Ovary (tissue), 9 donors: ENCODE data around the gene DISC1. TPM values are rescaled to one million over a fixed set of nuclear protein-coding genes. Genes with fewer than 3 reads are reported as not detected.
A peak's percentile ranks its signal among the peaks of the same experiment; 100 is the strongest.

Experiments used
- DNase-seq, 5 donors: peaks; one replicate each; pipeline ENCODE4 v3.0.0-alpha.2; 2019 to 2020
- H3K27ac ChIP-seq, 2 donors: fragments of 200-600 bp; one replicate each; pipeline versions ENCODE4 v1.5.1 to v1.8.0; 2019 to 2022
- H3K27me3 ChIP-seq: fragments of 200-600 bp; one replicate; pipeline ENCODE4 v1.8.0; 2022
- H3K36me3 ChIP-seq: fragments of 200-600 bp; sonication (generic); one replicate; pipeline ENCODE4 v1.5.1; 2019
- H3K4me1 ChIP-seq: one replicate; pipeline ENCODE4 v1.8.1; 2013; ENCODE audit warnings: mild to moderate bottlenecking, moderate library complexity; ENCODE audit not compliant: insufficient read depth
- H3K4me3 ChIP-seq: fragments of 200-600 bp; sonication (generic); one replicate; pipeline ENCODE4 v1.5.1; 2017
- H3K9me3 ChIP-seq, 2 donors: fragments of 200-600 bp in 1 of 2; sonication (generic) in 1 of 2; one replicate each; pipeline versions ENCODE4 v1.5.1 to v1.8.1; 2013 to 2019; ENCODE audit warnings: mild to moderate bottlenecking in 1 of 2, moderate library complexity in 1 of 2
- EP300 ChIP-seq: sonication (generic); formaldehyde crosslinking; IDR thresholded peaks from one replicate; pipeline ENCODE4 v1.6.1; 2017; ENCODE audit warnings: antibody characterized with exemption
- POLR2A ChIP-seq: fragments of 450-650 bp; IDR thresholded peaks from one replicate; pipeline ENCODE4 v1.6.1; 2017; ENCODE audit warnings: antibody characterized with exemption, mild to moderate bottlenecking, moderate library complexity
- WGBS, 3 donors: extraction: QIAGEN DNeasy Blood & Tissue Kit in 1 of 3; methylation state at CpG; one replicate each; pipeline versions ENCODE4 v1.1.5 to v1.1.7; 2013 to 2017; 5-methylcytosine and 5-hydroxymethylcytosine counted together
- intact Hi-C, 4 donors: fragments of 100-400 bp; cut with DNase I; formaldehyde crosslinking; loops; one replicate each; pipeline versions ENCODE4 v1.11.0 to v1.15.1; 2022 to 2023
- polyA plus RNA-seq, 2 donors: library from polyadenylated mRNA; stranded (reverse); fragments of 200-250 nt in 1 of 2; fragments of 350-450 nt in 1 of 2; fragmentation: Illumina TruSeq in 1 of 2; extraction: RNeasy Lipid Tissue Mini Kit (QIAGEN cat#74804) in 1 of 2; gene quantifications; one replicate each; pipeline ENCODE4 v1.2.3, GENCODE V29; 2013 to 2014
- total RNA-seq, 7 donors: library from RNA; depleted of rRNA in 2 of 7; stranded (reverse); fragments of >200 nt in 2 of 7; fragmentation: NEBNext Ultra II Directional in 3 of 7; extraction: Animal tissue kit (Norgen Biotek cat#: 25700) in 3 of 7; gene quantifications; one replicate each; pipeline versions ENCODE4 v1.1.0 to v1.2.4, GENCODE V29; 2016 to 2023
- TF ChIP-seq, protein P1 (sequence below), 3 donors: fragments of 450-650 bp in 2 of 3; fragments of 200-600 bp in 1 of 3; IDR thresholded peaks; one replicate each; pipeline versions ENCODE4 v1.5.1 to v1.8.0; 2016 to 2022; ENCODE audit warnings: antibody characterized with exemption in 3 of 3, mild to moderate bottlenecking in 1 of 3
- donor health status: DM: no; HTN: no; CAD: no; lungs with moderate emphysema.
- donor health status: DM: no; HTN: no; CAD: no.
- donor health status: Bipolar disorder and iron deficiency.
- donor health status: DM: yes; HTN: yes; CAD: no.
- donor health status: DM: no; HTN: no; CAD: no.
- donor health status: DM: yes; HTN: yes; CAD: no.

Gene DISC1
- total and polyA plus RNA-seq, 9 donors: 3.0 to 24.3 (median 13.0) TPM

DNA sequence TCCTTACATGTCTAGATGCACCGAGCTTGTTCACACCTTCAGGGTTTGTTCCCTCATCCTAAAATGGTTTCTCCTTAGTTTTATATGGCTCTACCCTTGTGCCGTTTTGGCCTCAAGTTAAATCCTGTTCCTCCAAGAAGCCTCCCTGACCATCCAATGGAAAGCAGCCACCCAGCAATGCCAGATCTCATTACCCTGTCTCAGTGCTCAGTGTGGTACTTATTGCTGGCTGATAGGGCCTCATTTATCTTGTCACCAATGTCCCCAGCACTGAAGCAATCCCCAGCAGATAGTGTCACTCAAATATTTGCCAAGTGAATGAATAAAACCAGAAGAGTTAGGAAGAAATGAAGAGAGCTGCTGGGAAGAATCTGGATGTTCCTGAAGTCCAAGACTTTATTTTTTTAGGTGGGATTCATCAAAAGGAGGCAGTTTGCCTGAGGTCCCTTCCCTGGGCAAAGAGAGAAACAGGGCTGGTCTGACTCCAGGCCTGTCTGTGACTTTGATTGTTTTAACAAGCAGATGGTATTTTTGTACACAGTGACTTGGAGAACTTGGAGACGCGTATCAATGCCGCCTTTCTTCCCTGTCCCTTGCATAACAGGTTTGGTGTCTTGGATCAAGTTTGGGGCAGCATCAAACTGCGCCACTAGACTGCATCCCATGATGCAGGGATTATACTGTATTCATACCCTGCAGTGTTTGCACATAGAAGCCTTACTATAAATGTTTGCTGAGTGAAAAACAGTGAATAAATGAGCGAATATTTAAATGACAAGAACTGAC is 221.2 kb downstream of the DISC1 start:
- TF ChIP-seq EP300 (no peak), POLR2A (no peak)
- TF ChIP-seq, protein P1, sequence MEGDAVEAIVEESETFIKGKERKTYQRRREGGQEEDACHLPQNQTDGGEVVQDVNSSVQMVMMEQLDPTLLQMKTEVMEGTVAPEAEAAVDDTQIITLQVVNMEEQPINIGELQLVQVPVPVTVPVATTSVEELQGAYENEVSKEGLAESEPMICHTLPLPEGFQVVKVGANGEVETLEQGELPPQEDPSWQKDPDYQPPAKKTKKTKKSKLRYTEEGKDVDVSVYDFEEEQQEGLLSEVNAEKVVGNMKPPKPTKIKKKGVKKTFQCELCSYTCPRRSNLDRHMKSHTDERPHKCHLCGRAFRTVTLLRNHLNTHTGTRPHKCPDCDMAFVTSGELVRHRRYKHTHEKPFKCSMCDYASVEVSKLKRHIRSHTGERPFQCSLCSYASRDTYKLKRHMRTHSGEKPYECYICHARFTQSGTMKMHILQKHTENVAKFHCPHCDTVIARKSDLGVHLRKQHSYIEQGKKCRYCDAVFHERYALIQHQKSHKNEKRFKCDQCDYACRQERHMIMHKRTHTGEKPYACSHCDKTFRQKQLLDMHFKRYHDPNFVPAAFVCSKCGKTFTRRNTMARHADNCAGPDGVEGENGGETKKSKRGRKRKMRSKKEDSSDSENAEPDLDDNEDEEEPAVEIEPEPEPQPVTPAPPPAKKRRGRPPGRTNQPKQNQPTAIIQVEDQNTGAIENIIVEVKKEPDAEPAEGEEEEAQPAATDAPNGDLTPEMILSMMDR (IDR thresholded peaks at IDR 0.05): no peak
- intact Hi-C loops: no loop called here
- 96 to 98% (median 96%) methylated on average over 7 of the region's 7 CpGs for WGBS, 3 donors
- no peaks in the 10 kb centered on the region for H3K27me3 ChIP-seq
- DNase-seq: no peak
- no peak overlapping the region for H3K4me3 ChIP-seq
- peaks cover 7% of the 10 kb centered on the region for H3K4me1 ChIP-seq
- H3K9me3 ChIP-seq: no peaks in the 10 kb centered on the region
- H3K36me3 ChIP-seq: no peaks in the 10 kb centered on the region
- H3K27ac ChIP-seq: no peak overlapping the region

- 91 to 96% (median 94%) methylated on average over 5 of the region's 5 CpGs for WGBS, 3 donors
- peaks cover 14% of the 10 kb centered on the region for H3K4me1 ChIP-seq
- intact Hi-C loops: no loop called here
- no peak for TF ChIP-seq EP300
- TF ChIP-seq POLR2A: no peak
- TF ChIP-seq, protein P1 (IDR thresholded peaks at IDR 0.05): no peak
- peak overlapping the region in 1 of 2 donors; percentile 22 for H3K27ac ChIP-seq
- no peak for DNase-seq
- H3K9me3 ChIP-seq: no peaks in the 10 kb centered on the region
- no peak overlapping the region for H3K4me3 ChIP-seq
- no peaks in the 10 kb centered on the region for H3K36me3 ChIP-seq
- H3K27me3 ChIP-seq: no peaks in the 10 kb centered on the region
Measured at GRCh38 chr1:231849981-231850380, 223.4 kb downstream of the DISC1 start.

DNA sequence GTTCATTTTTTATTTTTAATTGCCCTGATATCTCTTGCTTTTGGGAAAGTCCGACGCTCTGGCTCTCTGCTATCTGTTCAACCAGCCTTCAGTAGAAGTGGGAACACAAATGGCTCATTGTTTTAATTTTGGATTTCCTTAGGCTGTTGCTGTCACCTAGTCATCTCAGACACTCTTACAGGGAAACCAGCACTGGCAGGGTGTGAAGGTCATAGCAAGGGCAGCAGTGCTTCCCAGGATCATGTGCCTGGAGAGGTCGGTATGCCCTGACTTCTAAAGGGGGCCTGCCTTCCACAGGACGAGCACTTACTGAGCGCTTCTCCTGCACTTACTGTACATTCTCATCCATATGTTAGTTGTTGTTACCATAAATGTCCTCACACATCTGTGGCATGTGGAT is 224.2 kb downstream of the DISC1 start:
- 55 to 82% (median 66%) methylated on average over 5 of the region's 5 CpGs for WGBS, 3 donors
- Histone ChIP-seq H3K4me1 (peaks cover 12% of the 10 kb centered on the region), H3K27me3 (no peaks in the 10 kb centered on the region), H3K36me3 (no peaks in the 10 kb centered on the region), H3K4me3 (no peak overlapping the region), H3K9me3 (no peaks in the 10 kb centered on the region), H3K27ac (peak overlapping the region in 1 of 2 donors; percentile 22)
- no peak for DNase-seq
- TF ChIP-seq POLR2A (no peak), EP300 (no peak)
- TF ChIP-seq, protein P1 (IDR thresholded peaks at IDR 0.05): no peak
- intact Hi-C loops: no loop called here

DNA sequence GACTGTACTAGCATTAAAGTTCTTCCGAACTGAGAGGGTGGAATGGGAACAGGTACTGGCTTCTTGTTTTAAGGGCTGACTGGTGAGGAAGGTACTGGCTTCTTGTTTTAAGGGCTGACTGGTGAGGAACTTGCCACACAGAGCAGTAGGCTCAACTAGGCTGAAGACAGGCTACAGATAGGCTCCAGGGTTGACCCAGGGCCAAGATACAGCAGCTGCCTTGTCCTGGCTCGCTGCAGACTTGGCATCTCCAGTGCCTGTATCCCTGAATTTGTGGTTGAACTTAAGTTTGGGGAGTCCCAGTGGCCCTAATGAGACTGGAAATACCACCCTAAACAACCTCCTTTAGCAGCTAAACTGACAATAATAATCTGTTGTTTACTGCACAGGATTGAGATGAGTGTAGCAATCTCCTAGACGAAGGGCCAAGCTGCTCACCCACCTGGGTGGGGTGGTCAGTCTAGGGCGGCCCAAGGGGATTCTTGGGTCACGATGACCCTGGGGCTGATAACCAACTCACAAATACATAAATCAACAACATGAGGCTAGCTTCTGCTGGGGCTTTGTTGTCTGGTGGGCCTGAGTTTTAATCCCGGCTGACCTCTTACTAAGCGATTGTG is 227.1 kb downstream of the DISC1 start:
- WGBS, 3 donors: 46 to 50% (median 50%) methylated on average over 7 of the region's 7 CpGs
- peak overlapping the region in 1 of 2 donors; percentile 47 for H3K27ac ChIP-seq
- no peak overlapping the region for H3K4me3 ChIP-seq
- DNase-seq: peak in 3 of 5 donors; percentile 20 to 61 (median 55)
- H3K36me3 ChIP-seq: no peaks in the 10 kb centered on the region
- H3K4me1 ChIP-seq: peaks cover 19% of the 10 kb centered on the region
- intact Hi-C loops: no loop called here
- TF ChIP-seq, protein P1 (IDR thresholded peaks at IDR 0.05): no peak
- TF ChIP-seq EP300 (no peak), POLR2A (no peak)
- no peaks in the 10 kb centered on the region for H3K27me3 ChIP-seq
- H3K9me3 ChIP-seq: no peaks in the 10 kb centered on the region
